Astrocyte (in vitro differentiated cells and primary cell): ENCODE data around the gene LHFPL4. TPM values are rescaled to one million over a fixed set of nuclear protein-coding genes. Genes with fewer than 3 reads are reported as not detected.
"Not testable (repeated sequence)": the region's sequence is repeated elsewhere in the genome, so short reads cannot be mapped to it uniquely, and the experiment has no call there.

Experiments
- DNase-seq: peaks from one replicate; pipeline ENCODE4 v3.0.0-alpha.2; 2010; ENCODE audit warnings: low read depth
- FAIRE-seq: peaks from 2 replicates; lab custom pipeline; 2011; peaks lifted over from hg19 to GRCh38; lab: Jason Lieb, UNC
- H2AFZ ChIP-seq: 2 replicates; pipeline ENCODE4 v1.6.0; 2012; ENCODE audit warnings: low read depth, low read length, inconsistent platforms
- H3K27ac ChIP-seq: 2 replicates; pipeline ENCODE4 v1.5.1; 2011; ENCODE audit warnings: low read depth, low read length, inconsistent platforms
- H3K27me3 ChIP-seq: 2 replicates; pipeline ENCODE4 v1.6.0; 2011; ENCODE audit warnings: low read length, inconsistent platforms; ENCODE audit not compliant: insufficient read depth
- H3K36me3 ChIP-seq: 2 replicates; pipeline ENCODE4 v1.5.1; 2011; ENCODE audit warnings: low read length, inconsistent platforms; ENCODE audit not compliant: insufficient read depth
- H3K4me1 ChIP-seq: 2 replicates; pipeline ENCODE4 v1.5.1; 2011; ENCODE audit warnings: low read length, inconsistent platforms; ENCODE audit not compliant: insufficient read depth
- H3K4me2 ChIP-seq: 2 replicates; pipeline ENCODE4 v1.6.0; 2012; ENCODE audit warnings: low read length, inconsistent platforms
- H3K4me3 ChIP-seq: 2 replicates; pipeline ENCODE4 v1.5.1; 2011; ENCODE audit warnings: low read depth, mild to moderate bottlenecking, low read length, inconsistent platforms; ENCODE audit not compliant: insufficient read depth
- H3K79me2 ChIP-seq: 2 replicates; pipeline ENCODE4 v1.6.0; 2012; ENCODE audit warnings: mild to moderate bottlenecking, low read length, inconsistent platforms; ENCODE audit not compliant: insufficient read depth
- H3K9ac ChIP-seq: 2 replicates; pipeline ENCODE4 v1.6.0; 2012; ENCODE audit warnings: mild to moderate bottlenecking, low read length, inconsistent platforms
- H3K9me3 ChIP-seq: 2 replicates; pipeline ENCODE4 v1.5.1; 2012; ENCODE audit warnings: low read depth, mild to moderate bottlenecking, low read length, inconsistent platforms; ENCODE audit not compliant: insufficient read depth
- H4K20me1 ChIP-seq: 2 replicates; pipeline ENCODE4 v1.6.0; 2012; ENCODE audit warnings: low read length, inconsistent platforms; ENCODE audit not compliant: insufficient read depth
- H3K27ac Mint-ChIP-seq: one replicate; pipeline ENCODE4 v1.8.0; 2021; ENCODE audit warnings: mild to moderate bottlenecking, mixed read lengths; ENCODE audit not compliant: unreplicated experiment
- H3K27me3 Mint-ChIP-seq: one replicate; pipeline ENCODE4 v1.8.0; 2021; ENCODE audit warnings: low read depth, mixed read lengths; ENCODE audit not compliant: unreplicated experiment
- H3K36me3 Mint-ChIP-seq: one replicate; pipeline ENCODE4 v1.8.0; 2021; ENCODE audit warnings: low read depth, mixed read lengths; ENCODE audit not compliant: unreplicated experiment
- H3K4me1 Mint-ChIP-seq: one replicate; pipeline ENCODE4 v1.8.0; 2021; ENCODE audit warnings: low read depth, mixed read lengths; ENCODE audit not compliant: unreplicated experiment
- H3K4me3 Mint-ChIP-seq: one replicate; pipeline ENCODE4 v1.8.0; 2021; ENCODE audit warnings: mild to moderate bottlenecking, moderate library complexity, mixed read lengths; ENCODE audit not compliant: unreplicated experiment
- H3K9me3 Mint-ChIP-seq: one replicate; pipeline ENCODE4 v1.8.0; 2021; ENCODE audit warnings: mild to moderate bottlenecking, mixed read lengths; ENCODE audit not compliant: unreplicated experiment
- CTCF ChIP-seq: IDR thresholded peaks from 2 replicates; pipeline ENCODE4 v1.5.1; 2011; ENCODE audit warnings: low read depth, mild to moderate bottlenecking, inconsistent platforms, low read length, moderate library complexity; ENCODE audit not compliant: insufficient read depth
- EZH2 ChIP-seq: IDR thresholded peaks from 2 replicates; pipeline ENCODE4 v1.6.1; 2012; ENCODE audit warnings: mild to moderate bottlenecking, low read length, inconsistent platforms; ENCODE audit not compliant: insufficient read depth
- total RNA-seq: library from RNA; stranded (reverse); gene quantifications from 2 replicates; pipeline ENCODE4 v1.2.1, GENCODE V29; 2021

Gene LHFPL4
- total RNA-seq, 1 donor from 2014 or later = 0.11 TPM

- no peak overlapping the region for H3K4me2 ChIP-seq
- peaks cover 11% of the 10 kb centered on the region for H3K27me3 Mint-ChIP-seq
- no peak overlapping the region for H3K4me3 ChIP-seq
- H3K9me3 ChIP-seq = no peaks in the 10 kb centered on the region
- peaks cover 2% of the 10 kb centered on the region for H3K27me3 ChIP-seq
- no peak overlapping the region for H3K27ac ChIP-seq
- H2AFZ ChIP-seq = no peak overlapping the region
- H3K36me3 ChIP-seq = no peaks in the 10 kb centered on the region
- no peak overlapping the region for H3K4me3 Mint-ChIP-seq
- H3K4me1 Mint-ChIP-seq = no peaks in the 10 kb centered on the region
- H3K4me1 ChIP-seq = no peaks in the 10 kb centered on the region
- H3K9me3 Mint-ChIP-seq = peaks cover 6% of the 10 kb centered on the region
- DNase-seq (no peak), FAIRE-seq (no peak)
- no peaks in the 10 kb centered on the region for H3K79me2 ChIP-seq
- TF ChIP-seq CTCF (no peak), EZH2 (no peak)
- no peaks in the 10 kb centered on the region for H4K20me1 ChIP-seq
- H3K9ac ChIP-seq = no peak overlapping the region
- no peak overlapping the region for H3K27ac Mint-ChIP-seq
- H3K36me3 Mint-ChIP-seq = no peaks in the 10 kb centered on the region
These were observed 11.7 kb upstream of the LHFPL4 start for GRCh38 chr3:9565316-9565715.

GRCh38 chr3:9563851-9564250 is 10.2 kb upstream of the LHFPL4 start:
- H3K36me3 Mint-ChIP-seq = no peaks in the 10 kb centered on the region
- H3K9ac ChIP-seq = no peak overlapping the region
- H3K4me3 Mint-ChIP-seq = no peak overlapping the region
- peaks cover 11% of the 10 kb centered on the region for H3K27me3 Mint-ChIP-seq
- no peaks in the 10 kb centered on the region for H3K4me1 Mint-ChIP-seq
- H2AFZ ChIP-seq = no peak overlapping the region
- H3K9me3 Mint-ChIP-seq = peaks cover 6% of the 10 kb centered on the region
- no peaks in the 10 kb centered on the region for H3K36me3 ChIP-seq
- peaks cover 2% of the 10 kb centered on the region for H3K27me3 ChIP-seq
- no peaks in the 10 kb centered on the region for H3K9me3 ChIP-seq
- no peaks in the 10 kb centered on the region for H3K4me1 ChIP-seq
- no peak overlapping the region for H3K4me3 ChIP-seq
- DNase-seq = no peak
- no peak for FAIRE-seq
- no peaks in the 10 kb centered on the region for H3K79me2 ChIP-seq
- H3K27ac ChIP-seq = no peak overlapping the region
- TF ChIP-seq EZH2 (no peak), CTCF (no peak)
- no peaks in the 10 kb centered on the region for H4K20me1 ChIP-seq
- H3K27ac Mint-ChIP-seq = no peak overlapping the region
- H3K4me2 ChIP-seq = no peak overlapping the region

GRCh38 chr3:9560056-9560455 is 6.4 kb upstream of the LHFPL4 start:
- not testable (repeated sequence) for H3K4me2 ChIP-seq, H3K4me3 Mint-ChIP-seq, H3K9me3 Mint-ChIP-seq, H3K4me1 Mint-ChIP-seq, H4K20me1 ChIP-seq, H3K27me3 ChIP-seq, H3K27ac Mint-ChIP-seq, H3K79me2 ChIP-seq, FAIRE-seq, H3K9ac ChIP-seq, H2AFZ ChIP-seq, H3K27ac ChIP-seq, H3K4me3 ChIP-seq, DNase-seq, H3K36me3 ChIP-seq, H3K4me1 ChIP-seq, H3K36me3 Mint-ChIP-seq, H3K9me3 ChIP-seq
- peaks cover 33% of the 10 kb centered on the region for H3K27me3 Mint-ChIP-seq
